AG04450 (cell line): ENCODE results near the gene AOC1. TPM values are rescaled to one million over a fixed set of nuclear protein-coding genes. Genes with fewer than 3 reads are reported as not detected.

Experiments used
- CTCF ChIA-PET: fragments of 300-600, 350-600 bp; formaldehyde crosslinking; extraction: SDS; loops from one replicate; lab custom pipeline; 2022; ENCODE audit warnings: antibody characterized with exemption, inconsistent platforms; lab: Charles Lee
- POLR2A ChIA-PET: fragments of 350-600 bp; formaldehyde crosslinking; extraction: SDS; loops from one replicate; lab custom pipeline; 2021; ENCODE audit warnings: antibody characterized with exemption, inconsistent platforms; lab: Yijun Ruan, JAX
- DNase-seq: peaks from one replicate; pipeline ENCODE4 v3.0.0-alpha.2; 2011; ENCODE audit warnings: low read depth, low spot score
- H3K27ac ChIP-seq: one replicate; pipeline ENCODE4 v1.5.1; 2012; ENCODE audit warnings: low read depth, low read length, control low read depth
- H3K27me3 ChIP-seq: one replicate; pipeline ENCODE4 v1.6.0; 2012; ENCODE audit warnings: low read length; ENCODE audit not compliant: control insufficient read depth, insufficient read depth
- H3K4me3 ChIP-seq: 2 replicates; pipeline ENCODE4 v1.5.1; 2011; ENCODE audit warnings: mild to moderate bottlenecking, low read depth, low read length, control low read depth
- H3K9me3 ChIP-seq: 2 replicates; pipeline ENCODE4 v1.5.1; 2012; ENCODE audit warnings: low read length; ENCODE audit not compliant: control insufficient read depth, insufficient read depth
- CTCF ChIP-seq: IDR thresholded peaks from 2 replicates; pipeline ENCODE4 v1.5.1; 2011; ENCODE audit warnings: low read depth, low read length, control low read depth, inconsistent platforms
- polyA plus RNA-seq: library from polyadenylated mRNA; depleted of rRNA; stranded (reverse); fragments of >200 nt; gene quantifications from 2 replicates; pipeline ENCODE4 v1.2.3, GENCODE V29; 2011

AOC1 gene
- polyA plus RNA-seq, 1 experiment, result not detected

GRCh38 chr7:150860978-150861295 is 8.6 kb downstream of the AOC1 start:
- no peak overlapping the region for H3K27ac ChIP-seq
- DNase-seq, result no peak
- H3K27me3 ChIP-seq, result peaks cover 2% of the 10 kb centered on the region
- POLR2A ChIA-PET, result no interaction called here
- CTCF ChIA-PET, result interaction anchor here (1.0 kb wide), 1 partner anchor 37 kb away, joined by 3 read pairs; no protein-coding TSS in a partner anchor
- no peak overlapping the region for H3K4me3 ChIP-seq
- no peak for TF ChIP-seq CTCF
- H3K9me3 ChIP-seq, result peaks cover 2% of the 10 kb centered on the region; the same call in 1 of the 2 replicates

GRCh38 chr7:150862356-150862755 is 10.0 kb downstream of the AOC1 start:
- no peak for TF ChIP-seq CTCF
- no peak overlapping the region for H3K27ac ChIP-seq
- peaks cover 2% of the 10 kb centered on the region for H3K27me3 ChIP-seq
- CTCF ChIA-PET, result no interaction called here
- POLR2A ChIA-PET, result no interaction called here
- H3K4me3 ChIP-seq, result no peak overlapping the region
- DNase-seq, result no peak
- no peaks in the 10 kb centered on the region; the same call in 1 of the 2 replicates for H3K9me3 ChIP-seq

GRCh38 chr7:150863946-150864345 is 11.6 kb downstream of the AOC1 start:
- Histone ChIP-seq H3K4me3 (no peak overlapping the region), H3K9me3 (no peaks in the 10 kb centered on the region), H3K27ac (no peak overlapping the region), H3K27me3 (peaks cover 2% of the 10 kb centered on the region)
- no peak for DNase-seq
- ChIA-PET CTCF (no interaction called here), POLR2A (no interaction called here)
- no peak for TF ChIP-seq CTCF

GRCh38 chr7:150866932-150867564 is 14.7 kb downstream of the AOC1 start:
- TF ChIP-seq CTCF, result no peak
- DNase-seq, result no peak
- Histone ChIP-seq H3K27ac (no peak overlapping the region), H3K27me3 (no peaks in the 10 kb centered on the region), H3K9me3 (no peaks in the 10 kb centered on the region), H3K4me3 (no peak overlapping the region)
- CTCF ChIA-PET, result interaction anchor here (0.9 to 2.7 kb wide), 3 partner anchors 10 to 31 kb away, joined by 3 to 6 read pairs (median 5); no protein-coding TSS in a partner anchor
- POLR2A ChIA-PET, result no interaction called here

GRCh38 chr7:150867605-150868004 is 15.3 kb downstream of the AOC1 start:
- Histone ChIP-seq H3K9me3 (no peaks in the 10 kb centered on the region), H3K27me3 (no peaks in the 10 kb centered on the region), H3K27ac (no peak overlapping the region), H3K4me3 (no peak overlapping the region)
- TF ChIP-seq CTCF, result no peak
- CTCF ChIA-PET, result interaction anchor here (0.9 to 2.7 kb wide), 3 partner anchors 9 to 31 kb away, joined by 3 to 6 read pairs (median 5); no protein-coding TSS in a partner anchor
- no peak for DNase-seq
- POLR2A ChIA-PET, result no interaction called here
